ENCODE measurements around the gene AQP12B. TPM values are rescaled to one million over a fixed set of nuclear protein-coding genes. Genes with fewer than 3 reads are reported as not detected.

The AQP12B gene
- total RNA-seq, 2 experiments from 2014 or later, result not detected

GRCh38 chr2:240649331-240649730 is 33.4 kb downstream of the AQP12B start:
- peaks cover 31% of the 10 kb centered on the region for H3K27me3 Mint-ChIP-seq
- H3K27ac Mint-ChIP-seq, result no peak overlapping the region
- H3K4me1 Mint-ChIP-seq, result peaks cover 10% of the 10 kb centered on the region
- CTCF ChIA-PET, result interaction anchor here (1.3 kb wide), 1 partner anchor 28 kb away, joined by 3 read pairs; no protein-coding TSS in a partner anchor
- no peak overlapping the region for H3K4me3 Mint-ChIP-seq
- peaks cover 6% of the 10 kb centered on the region for H3K9me3 Mint-ChIP-seq
- DNase-seq, result no peak
- H3K36me3 Mint-ChIP-seq (ENCODE audit: low read depth), result no peaks in the 10 kb centered on the region
- POLR2A ChIA-PET, result no interaction called here

GRCh38 chr2:240648650-240649275 is 33.9 kb downstream of the AQP12B start:
- Mint-ChIP-seq H3K27me3 (peaks cover 30% of the 10 kb centered on the region), H3K4me3 (no peak overlapping the region), H3K36me3 (ENCODE audit: low read depth) (no peaks in the 10 kb centered on the region), H3K27ac (no peak overlapping the region), H3K9me3 (peaks cover 6% of the 10 kb centered on the region), H3K4me1 (peaks cover 10% of the 10 kb centered on the region)
- CTCF ChIA-PET, result interaction anchor here (1.3 kb wide), 1 partner anchor 27 kb away, joined by 3 read pairs; no protein-coding TSS in a partner anchor
- DNase-seq, result no peak
- POLR2A ChIA-PET, result no interaction called here

DNA sequence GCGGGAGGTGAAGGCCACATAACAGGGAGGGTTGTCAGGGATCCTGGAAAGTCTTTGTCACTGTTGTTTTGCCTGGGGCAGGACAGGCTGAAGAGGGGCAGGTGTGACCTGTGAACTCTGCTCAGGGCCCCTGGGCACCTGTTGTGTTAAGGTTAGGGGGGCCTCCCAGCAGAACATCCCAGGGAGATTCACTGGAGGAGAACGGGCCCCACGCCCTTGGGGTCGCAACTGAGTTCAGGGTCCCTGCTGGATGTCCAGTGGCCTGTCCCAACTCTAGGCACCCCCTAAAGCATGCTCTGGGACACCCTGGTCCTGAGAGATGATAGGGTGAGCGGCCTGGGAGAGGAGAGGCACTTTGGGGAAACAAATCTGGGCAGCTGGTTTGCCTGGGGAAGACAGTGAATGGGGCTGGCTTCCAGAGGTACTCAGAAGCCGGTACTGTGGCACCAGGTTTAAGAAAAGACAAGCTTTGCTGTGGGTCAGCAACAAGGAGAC is 34.5 kb downstream of the AQP12B start:
- Mint-ChIP-seq H3K9me3 (peaks cover 6% of the 10 kb centered on the region), H3K36me3 (ENCODE audit: low read depth) (no peaks in the 10 kb centered on the region), H3K4me1 (peaks cover 10% of the 10 kb centered on the region), H3K4me3 (no peak overlapping the region), H3K27me3 (peaks cover 26% of the 10 kb centered on the region), H3K27ac (no peak overlapping the region)
- POLR2A ChIA-PET, result no interaction called here
- CTCF ChIA-PET, result interaction anchor here (1.3 kb wide), 1 partner anchor 27 kb away, joined by 3 read pairs; no protein-coding TSS in a partner anchor
- DNase-seq, result no peak

- Mint-ChIP-seq H3K4me1 (peaks cover 10% of the 10 kb centered on the region), H3K36me3 (ENCODE audit: low read depth) (no peaks in the 10 kb centered on the region), H3K27ac (no peak overlapping the region), H3K4me3 (no peak overlapping the region), H3K27me3 (peaks cover 24% of the 10 kb centered on the region), H3K9me3 (peaks cover 6% of the 10 kb centered on the region)
- ChIA-PET POLR2A (interaction anchor here (0.6 kb wide), 1 partner anchor 94 kb away, joined by 3 read pairs; no protein-coding TSS in a partner anchor), CTCF (interaction anchor here (0.5 to 0.9 kb wide), 4 partner anchors 8 to 27 kb away, joined by 3 to 4 read pairs (median 3); no protein-coding TSS in a partner anchor)
- DNase-seq, result no peak
Observed at GRCh38 chr2:240647503-240648154, 35.1 kb downstream of the AQP12B start.

DNA sequence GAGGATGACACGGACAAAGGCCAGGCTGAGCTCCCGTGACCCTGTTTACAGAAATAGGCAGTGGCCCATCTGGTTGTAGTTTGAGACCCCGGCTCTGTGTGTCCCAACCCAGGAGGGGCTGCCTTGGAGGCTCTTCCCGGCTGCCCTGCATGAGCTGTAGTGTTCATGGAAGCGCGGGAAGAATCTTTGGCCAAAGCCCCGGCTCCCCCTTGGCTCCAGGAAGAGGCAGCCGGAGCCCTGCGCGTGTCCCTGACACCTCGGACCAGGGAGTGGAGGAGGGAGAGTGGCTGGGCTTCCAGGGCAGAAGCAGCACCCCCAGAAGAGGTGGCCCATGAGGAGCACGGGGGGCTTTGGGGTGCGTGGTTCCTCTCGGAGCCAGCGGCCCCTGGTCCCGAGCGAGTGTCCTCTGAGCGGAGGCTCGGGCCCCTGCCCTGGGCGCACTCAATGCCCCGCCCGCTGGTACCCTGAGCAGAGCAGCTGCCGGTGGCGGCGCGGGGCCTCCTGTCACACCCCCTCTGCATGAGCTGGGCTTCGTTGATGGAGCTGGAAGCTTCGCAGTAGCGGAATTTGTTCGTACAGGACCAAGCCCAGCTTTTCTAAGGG is 35.7 kb downstream of the AQP12B start:
- H3K27me3 Mint-ChIP-seq, result peaks cover 21% of the 10 kb centered on the region
- H3K4me3 Mint-ChIP-seq, result no peak overlapping the region
- H3K27ac Mint-ChIP-seq, result no peak overlapping the region
- POLR2A ChIA-PET, result no interaction called here
- H3K9me3 Mint-ChIP-seq, result peaks cover 6% of the 10 kb centered on the region
- CTCF ChIA-PET, result interaction anchor here (0.7 to 0.9 kb wide), 3 partner anchors 9 to 21 kb away, joined by 3 to 4 read pairs (median 3); no protein-coding TSS in a partner anchor
- no peaks in the 10 kb centered on the region for H3K36me3 Mint-ChIP-seq (ENCODE audit: low read depth)
- peaks cover 10% of the 10 kb centered on the region for H3K4me1 Mint-ChIP-seq
- DNase-seq, result no peak

DNA sequence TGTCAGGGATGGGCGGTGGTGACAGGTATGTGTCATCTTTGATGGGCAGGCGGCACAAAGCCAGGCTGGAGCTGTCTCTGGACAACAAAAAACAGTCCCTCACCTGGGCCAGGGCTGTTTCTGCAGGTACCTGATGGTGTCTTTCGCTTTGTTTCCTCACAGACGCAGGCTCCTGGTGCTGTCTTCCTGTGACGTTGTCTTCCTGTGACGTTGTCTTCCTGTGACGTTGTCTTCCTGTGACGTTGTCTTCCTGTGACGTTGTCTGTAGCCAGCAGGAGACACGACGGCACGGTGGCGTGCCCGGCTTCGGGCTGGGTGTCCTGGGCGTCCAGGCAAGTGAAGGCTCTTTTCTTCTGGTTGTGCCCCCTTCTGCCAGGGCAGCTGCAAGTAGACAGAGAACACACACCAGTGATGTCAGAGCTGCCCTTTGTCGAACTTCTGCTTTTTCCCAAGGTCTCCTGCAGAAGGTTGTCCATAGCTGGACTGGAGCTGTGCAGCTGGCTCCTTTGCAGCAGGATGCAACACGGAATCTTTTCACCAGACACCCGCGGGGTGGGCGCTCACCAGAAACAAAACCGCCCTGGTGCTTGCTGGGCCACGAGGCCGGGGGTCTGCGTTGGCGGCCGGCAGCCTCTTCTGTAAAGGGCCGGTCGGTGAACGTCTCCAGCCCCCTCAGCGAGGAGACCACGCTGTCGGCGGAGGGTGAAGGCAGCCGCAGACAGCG is 36.3 kb downstream of the AQP12B start:
- H3K36me3 Mint-ChIP-seq (ENCODE audit: low read depth), result no peaks in the 10 kb centered on the region
- CTCF ChIA-PET, result interaction anchor here (0.9 kb wide), 2 partner anchors 9 to 21 kb away, joined by 3 to 4 read pairs; no protein-coding TSS in a partner anchor
- peaks cover 10% of the 10 kb centered on the region for H3K4me1 Mint-ChIP-seq
- peaks cover under 1% of the 10 kb centered on the region for H3K9me3 Mint-ChIP-seq
- H3K27me3 Mint-ChIP-seq, result peaks cover 18% of the 10 kb centered on the region
- DNase-seq, result no peak
- peak overlapping the region; percentile 72 for H3K27ac Mint-ChIP-seq
- H3K4me3 Mint-ChIP-seq, result no peak overlapping the region
- POLR2A ChIA-PET, result no interaction called here

DNA sequence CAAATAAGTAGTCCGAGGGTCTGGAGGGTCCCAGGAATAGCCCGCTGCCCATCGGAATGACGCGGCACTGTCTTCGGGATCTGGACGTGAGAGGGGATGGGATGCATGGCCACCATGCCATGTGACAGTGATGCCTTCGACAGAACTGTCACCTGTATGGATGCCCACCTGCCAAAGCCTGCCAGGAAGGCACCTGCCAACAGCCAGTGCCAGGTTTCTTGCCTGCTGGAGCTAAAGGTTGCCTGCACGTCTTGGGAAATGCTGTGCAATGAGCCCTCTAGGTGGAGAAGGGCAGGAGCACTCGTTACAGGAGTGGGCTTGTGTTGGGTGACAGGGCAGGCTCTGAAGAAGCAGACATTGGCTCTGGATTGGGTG is 36.9 kb downstream of the AQP12B start:
- Mint-ChIP-seq H3K9me3 (no peaks in the 10 kb centered on the region), H3K27ac (peak overlapping the region; percentile 72), H3K27me3 (peaks cover 13% of the 10 kb centered on the region), H3K36me3 (ENCODE audit: low read depth) (no peaks in the 10 kb centered on the region), H3K4me3 (no peak overlapping the region), H3K4me1 (peaks cover 10% of the 10 kb centered on the region)
- no peak for DNase-seq
- CTCF ChIA-PET, result no interaction called here
- POLR2A ChIA-PET, result no interaction called here

GRCh38 chr2:240645346-240645745 is 37.3 kb downstream of the AQP12B start:
- Mint-ChIP-seq H3K9me3 (no peaks in the 10 kb centered on the region), H3K27me3 (peaks cover 13% of the 10 kb centered on the region), H3K36me3 (ENCODE audit: low read depth) (no peaks in the 10 kb centered on the region), H3K4me3 (no peak overlapping the region), H3K4me1 (peaks cover 10% of the 10 kb centered on the region), H3K27ac (no peak overlapping the region)
- ChIA-PET POLR2A (no interaction called here), CTCF (no interaction called here)
- no peak for DNase-seq

GRCh38 chr2:240644859-240645301 is 37.8 kb downstream of the AQP12B start:
- no peak for DNase-seq
- CTCF ChIA-PET, result no interaction called here
- Mint-ChIP-seq H3K4me3 (no peak overlapping the region), H3K27me3 (peaks cover 13% of the 10 kb centered on the region), H3K9me3 (no peaks in the 10 kb centered on the region), H3K36me3 (ENCODE audit: low read depth) (no peaks in the 10 kb centered on the region), H3K4me1 (peaks cover 10% of the 10 kb centered on the region), H3K27ac (peak overlapping the region; percentile 46)
- POLR2A ChIA-PET, result no interaction called here

GRCh38 chr2:240644171-240644651 is 38.5 kb downstream of the AQP12B start:
- Mint-ChIP-seq H3K36me3 (ENCODE audit: low read depth) (no peaks in the 10 kb centered on the region), H3K27ac (no peak overlapping the region), H3K9me3 (no peaks in the 10 kb centered on the region), H3K4me1 (peaks cover 10% of the 10 kb centered on the region), H3K27me3 (peaks cover 13% of the 10 kb centered on the region), H3K4me3 (no peak overlapping the region)
- DNase-seq, result no peak
- ChIA-PET CTCF (interaction anchor here (1.4 to 1.5 kb wide), 2 partner anchors 9 to 79 kb away, joined by 3 to 4 read pairs; no protein-coding TSS in a partner anchor), POLR2A (interaction anchor here (0.7 kb wide), 1 partner anchor 78 kb away, joined by 3 read pairs; no protein-coding TSS in a partner anchor)

- Mint-ChIP-seq H3K4me1 (peaks cover 10% of the 10 kb centered on the region), H3K4me3 (no peak overlapping the region), H3K27ac (no peak overlapping the region), H3K27me3 (peaks cover 11% of the 10 kb centered on the region), H3K36me3 (ENCODE audit: low read depth) (no peaks in the 10 kb centered on the region), H3K9me3 (peaks cover under 1% of the 10 kb centered on the region)
- POLR2A ChIA-PET, result interaction anchor here (0.7 kb wide), 1 partner anchor 77 kb away, joined by 3 read pairs; no protein-coding TSS in a partner anchor
- CTCF ChIA-PET, result interaction anchor here (1.4 to 1.5 kb wide), 2 partner anchors 9 to 79 kb away, joined by 3 to 4 read pairs; no protein-coding TSS in a partner anchor
- no peak for DNase-seq
Observed at GRCh38 chr2:240643811-240644150, 38.9 kb downstream of the AQP12B start.

DNA sequence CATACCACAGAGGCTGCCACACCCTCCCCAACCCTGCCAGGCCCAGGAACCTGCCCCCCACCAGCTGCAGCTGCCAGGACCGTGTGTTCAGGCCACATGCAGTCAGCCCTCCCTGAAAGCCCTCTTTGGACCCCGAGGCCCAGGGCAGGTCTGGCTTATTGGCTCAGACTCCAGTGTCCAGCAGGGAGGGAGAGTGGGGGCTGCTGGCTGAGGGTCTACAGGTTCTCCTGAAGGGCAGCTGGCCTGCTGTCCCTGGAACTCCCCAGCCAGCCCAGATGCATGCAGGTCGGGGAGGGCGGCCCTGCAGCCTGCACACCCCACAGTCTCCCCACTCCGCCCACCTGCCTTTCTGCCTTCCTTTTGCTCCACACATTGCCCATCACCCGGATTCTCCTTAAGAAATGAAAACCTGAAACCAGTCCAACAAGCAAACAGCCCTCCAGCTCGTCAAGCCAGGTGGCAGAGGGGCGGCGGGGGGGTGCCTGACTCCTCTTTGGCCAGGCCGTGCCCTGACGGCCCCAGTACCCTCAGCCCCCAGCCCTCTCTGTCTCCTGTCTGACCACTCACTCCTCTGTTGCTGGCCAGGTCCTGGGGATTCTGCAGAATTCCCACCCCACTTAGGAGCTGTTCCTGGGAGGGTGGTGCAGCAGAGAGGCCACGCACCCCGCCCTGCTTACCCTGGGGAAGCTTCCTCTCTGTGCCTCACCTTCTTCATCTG is 39.4 kb downstream of the AQP12B start:
- H3K27ac Mint-ChIP-seq, result no peak overlapping the region
- no peak for DNase-seq
- peaks cover 7% of the 10 kb centered on the region for H3K27me3 Mint-ChIP-seq
- H3K4me3 Mint-ChIP-seq, result no peak overlapping the region
- H3K36me3 Mint-ChIP-seq (ENCODE audit: low read depth), result no peaks in the 10 kb centered on the region
- CTCF ChIA-PET, result interaction anchor here (0.6 to 1.5 kb wide), 3 partner anchors 10 to 663 kb away, joined by 3 to 4 read pairs (median 3); no protein-coding TSS in a partner anchor
- H3K9me3 Mint-ChIP-seq, result peaks cover 1% of the 10 kb centered on the region
- peaks cover 10% of the 10 kb centered on the region for H3K4me1 Mint-ChIP-seq
- POLR2A ChIA-PET, result no interaction called here
